Mucosa of descending colon (tissue), 3 donors: ENCODE results near the gene RPTOR. TPM values are rescaled to one million over a fixed set of nuclear protein-coding genes. Genes with fewer than 3 reads are reported as not detected.
A peak's percentile ranks its signal among the peaks of the same experiment; 100 is the strongest.
"Not testable (repeated sequence)": the region's sequence is repeated elsewhere in the genome, so short reads cannot be mapped to it uniquely, and the experiment has no call there.

Experiments used
- ATAC-seq: fragments of 200-7000 bp; cut with Tn5 transposase; one replicate; pipeline ENCODE4 v1.9.1; 2020; ENCODE audit warnings: mild to moderate bottlenecking, moderate library complexity
- DNase-seq, 3 donors: peaks; one replicate each; pipeline ENCODE4 v3.0.0-alpha.2; 2020
- H3K36me3 ChIP-seq: fragments of 200-600 bp; one replicate; pipeline ENCODE4 v1.8.0; 2021; ENCODE audit warnings: low read depth, mild to moderate bottlenecking
- H3K4me1 ChIP-seq: fragments of 200-600 bp; one replicate; pipeline ENCODE4 v1.8.0; 2021; ENCODE audit warnings: low read depth, mild to moderate bottlenecking
- H3K4me3 ChIP-seq: fragments of 200-600 bp; one replicate; pipeline ENCODE4 v1.8.0; 2021; ENCODE audit warnings: mild to moderate bottlenecking
- H3K9me3 ChIP-seq: fragments of 200-600 bp; one replicate; pipeline ENCODE4 v1.8.0; 2021; ENCODE audit warnings: mild to moderate bottlenecking
- intact Hi-C, 2 donors: fragments of 100-400 bp; cut with DNase I in 1 of 2; cut with micrococcal nuclease in 1 of 2; formaldehyde crosslinking; loops; one replicate each; pipeline versions ENCODE4 v1.11.0 to v1.11.1; 2022; cut with DNase I, micrococcal nuclease
- total RNA-seq, 3 donors: library from RNA; stranded (reverse); fragmentation: NEBNext Ultra II Directional in 2 of 3; extraction: Animal tissue kit (Norgen Biotek cat#: 25700) in 2 of 3; gene quantifications; one replicate each; pipeline versions ENCODE4 v1.2.1 to v1.2.4, GENCODE V29; 2021 to 2023
- TF ChIP-seq, protein P1 (sequence below): fragments of 200-600 bp; IDR thresholded peaks from one replicate; pipeline ENCODE4 v1.8.0; 2022; ENCODE audit warnings: antibody characterized with exemption, mild to moderate bottlenecking
- donor health status: DM: no; HTN: no; CAD: no; lungs with moderate emphysema.
- donor health status: DM: no; HTN: no; CAD: no.
- donor health status: DM: no; HTN: yes; CAD: no.

RPTOR gene
- total RNA-seq, 3 donors from 2014 or later, result 30.5 to 44.4 (median 37.2) TPM

DNA sequence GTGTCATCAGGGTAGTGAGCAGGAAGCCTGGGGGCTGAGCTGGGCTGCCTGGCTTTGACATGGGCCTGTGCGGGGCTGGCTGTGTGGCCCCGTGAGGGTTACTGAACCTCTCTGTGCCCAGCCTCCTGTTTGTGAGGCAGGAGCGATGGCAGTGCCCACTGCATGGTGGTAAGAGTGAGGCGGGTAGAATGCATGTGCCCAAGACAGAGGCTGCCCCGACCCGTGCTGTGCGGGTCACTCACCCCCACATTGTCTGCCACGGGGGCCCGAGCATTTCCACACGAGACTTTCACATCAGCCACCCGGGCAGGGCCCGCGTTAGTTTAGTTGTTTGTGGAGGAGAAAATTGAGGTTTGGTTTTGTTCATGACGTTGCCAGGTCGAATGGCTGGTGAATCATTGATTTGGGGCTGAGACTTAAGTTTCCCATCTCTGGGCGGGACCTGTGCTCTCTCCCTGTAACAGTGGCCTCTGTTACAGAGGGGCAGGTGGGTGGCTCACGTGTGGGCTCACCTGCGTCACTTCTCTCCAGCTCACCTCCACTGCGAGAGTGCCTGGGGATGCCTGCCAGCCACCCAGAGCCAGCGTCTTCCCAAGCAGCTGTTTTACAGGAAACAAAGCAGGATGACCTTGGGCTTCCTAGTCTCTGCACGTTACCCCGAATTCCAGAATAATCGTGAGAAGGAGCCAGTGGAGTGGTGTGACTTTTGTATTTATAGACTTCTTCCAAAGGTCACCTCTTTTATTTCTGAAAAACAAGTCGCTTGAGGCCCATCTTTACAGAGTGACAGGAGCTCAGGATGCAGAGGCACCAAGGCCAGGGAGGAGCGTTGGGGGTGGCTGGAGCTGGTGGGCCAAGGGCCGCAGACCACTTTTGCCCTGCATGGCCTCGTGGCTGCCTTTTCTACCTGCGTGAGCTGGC is 150.6 kb downstream of the RPTOR start:
- no peaks in the 10 kb centered on the region for H3K9me3 ChIP-seq
- TF ChIP-seq, protein P1, sequence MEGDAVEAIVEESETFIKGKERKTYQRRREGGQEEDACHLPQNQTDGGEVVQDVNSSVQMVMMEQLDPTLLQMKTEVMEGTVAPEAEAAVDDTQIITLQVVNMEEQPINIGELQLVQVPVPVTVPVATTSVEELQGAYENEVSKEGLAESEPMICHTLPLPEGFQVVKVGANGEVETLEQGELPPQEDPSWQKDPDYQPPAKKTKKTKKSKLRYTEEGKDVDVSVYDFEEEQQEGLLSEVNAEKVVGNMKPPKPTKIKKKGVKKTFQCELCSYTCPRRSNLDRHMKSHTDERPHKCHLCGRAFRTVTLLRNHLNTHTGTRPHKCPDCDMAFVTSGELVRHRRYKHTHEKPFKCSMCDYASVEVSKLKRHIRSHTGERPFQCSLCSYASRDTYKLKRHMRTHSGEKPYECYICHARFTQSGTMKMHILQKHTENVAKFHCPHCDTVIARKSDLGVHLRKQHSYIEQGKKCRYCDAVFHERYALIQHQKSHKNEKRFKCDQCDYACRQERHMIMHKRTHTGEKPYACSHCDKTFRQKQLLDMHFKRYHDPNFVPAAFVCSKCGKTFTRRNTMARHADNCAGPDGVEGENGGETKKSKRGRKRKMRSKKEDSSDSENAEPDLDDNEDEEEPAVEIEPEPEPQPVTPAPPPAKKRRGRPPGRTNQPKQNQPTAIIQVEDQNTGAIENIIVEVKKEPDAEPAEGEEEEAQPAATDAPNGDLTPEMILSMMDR, result no peak
- no peak for DNase-seq
- peaks cover 9% of the 10 kb centered on the region for H3K4me1 ChIP-seq
- intact Hi-C loops, result no loop called here
- H3K4me3 ChIP-seq, result no peak overlapping the region
- peak; percentile 72 for ATAC-seq
- no peaks in the 10 kb centered on the region for H3K36me3 ChIP-seq

GRCh38 chr17:80695979-80696378 is 151.3 kb downstream of the RPTOR start:
- TF ChIP-seq, protein P1, result no peak
- ATAC-seq, result no peak
- intact Hi-C loops, result no loop called here

DNA sequence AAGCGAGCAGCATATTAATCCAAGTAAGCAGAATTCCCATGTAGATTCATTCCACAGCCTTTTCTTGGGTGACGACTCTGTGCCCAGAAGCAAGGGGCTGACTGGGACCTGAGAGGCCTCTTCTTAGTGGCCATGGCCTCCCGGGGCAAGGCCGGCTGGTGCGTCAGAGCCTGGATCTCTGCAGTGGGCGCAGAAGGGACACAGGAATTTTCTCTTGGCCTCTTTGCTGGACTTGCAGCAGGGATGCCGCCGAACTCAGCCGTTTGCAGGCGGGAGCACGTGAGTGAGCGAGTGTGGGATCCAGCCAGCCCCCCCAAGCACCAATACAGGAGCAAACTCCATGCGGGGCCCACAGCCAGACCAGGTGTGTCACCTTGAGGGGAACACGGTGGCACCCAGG is 151.8 kb downstream of the RPTOR start:
- TF ChIP-seq, protein P1, result no peak
- no peak for ATAC-seq
- no peaks in the 10 kb centered on the region for H3K36me3 ChIP-seq
- peaks cover 9% of the 10 kb centered on the region for H3K4me1 ChIP-seq
- no peaks in the 10 kb centered on the region for H3K9me3 ChIP-seq
- no peak for DNase-seq
- no peak overlapping the region for H3K4me3 ChIP-seq
- intact Hi-C loops, result no loop called here

More at GRCh38 chr17:80695979-80696378, 151.3 kb downstream of the RPTOR start:
- H3K4me3 ChIP-seq, result no peak overlapping the region
- H3K9me3 ChIP-seq, result no peaks in the 10 kb centered on the region
- H3K4me1 ChIP-seq, result peaks cover 9% of the 10 kb centered on the region
- no peak for DNase-seq
- no peaks in the 10 kb centered on the region for H3K36me3 ChIP-seq

DNA sequence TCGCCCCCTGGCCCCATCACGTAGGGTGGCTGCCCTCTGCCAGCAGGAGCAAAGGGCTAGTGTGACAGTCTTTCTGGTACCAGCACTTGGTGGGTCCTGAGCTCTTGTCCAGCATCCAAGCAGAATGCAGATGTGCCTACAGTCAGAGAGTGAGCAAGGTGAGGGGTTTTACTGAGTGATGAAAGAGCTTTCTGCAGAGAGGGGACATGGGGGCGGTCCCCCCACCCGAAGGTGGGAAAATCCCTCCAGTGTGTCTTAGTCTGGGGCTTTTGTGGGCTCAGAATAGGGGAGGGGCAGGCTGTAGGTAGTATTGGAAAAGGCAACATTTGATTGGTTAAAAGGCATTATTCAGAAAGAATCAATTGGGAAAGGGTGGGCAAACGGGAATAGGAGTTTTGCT is 152.3 kb downstream of the RPTOR start:
- Histone ChIP-seq H3K9me3 (no peaks in the 10 kb centered on the region), H3K36me3 (no peaks in the 10 kb centered on the region), H3K4me3 (no peak overlapping the region), H3K4me1 (peaks cover 9% of the 10 kb centered on the region)
- ATAC-seq, result no peak
- DNase-seq, result no peak
- intact Hi-C loops, result no loop called here
- TF ChIP-seq, protein P1, result no peak

DNA sequence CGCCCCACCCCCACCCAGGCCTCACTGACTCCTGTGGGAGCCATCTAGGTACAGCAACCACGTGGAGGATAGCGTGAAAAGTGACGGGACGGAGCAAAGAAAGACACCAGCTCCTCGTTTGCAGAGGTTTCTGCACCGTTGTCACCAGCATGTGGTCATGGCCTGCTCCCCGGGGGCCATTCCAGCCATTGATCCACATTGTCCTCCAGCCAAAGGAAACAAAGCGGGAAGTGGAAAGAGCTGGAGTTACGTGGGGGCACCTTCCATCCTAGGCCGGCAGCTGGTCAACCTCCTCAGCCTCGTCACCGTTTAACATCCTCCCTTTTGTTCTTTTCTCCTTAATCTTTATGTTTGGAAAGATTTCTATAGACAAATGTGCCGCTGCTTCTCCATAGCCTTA is 153.7 kb downstream of the RPTOR start:
- peaks cover 9% of the 10 kb centered on the region for H3K4me1 ChIP-seq
- H3K36me3 ChIP-seq, result no peaks in the 10 kb centered on the region
- DNase-seq (no peak), ATAC-seq (no peak)
- intact Hi-C loops, result no loop called here
- TF ChIP-seq, protein P1, result no peak
- no peak overlapping the region for H3K4me3 ChIP-seq
- no peaks in the 10 kb centered on the region for H3K9me3 ChIP-seq

DNA sequence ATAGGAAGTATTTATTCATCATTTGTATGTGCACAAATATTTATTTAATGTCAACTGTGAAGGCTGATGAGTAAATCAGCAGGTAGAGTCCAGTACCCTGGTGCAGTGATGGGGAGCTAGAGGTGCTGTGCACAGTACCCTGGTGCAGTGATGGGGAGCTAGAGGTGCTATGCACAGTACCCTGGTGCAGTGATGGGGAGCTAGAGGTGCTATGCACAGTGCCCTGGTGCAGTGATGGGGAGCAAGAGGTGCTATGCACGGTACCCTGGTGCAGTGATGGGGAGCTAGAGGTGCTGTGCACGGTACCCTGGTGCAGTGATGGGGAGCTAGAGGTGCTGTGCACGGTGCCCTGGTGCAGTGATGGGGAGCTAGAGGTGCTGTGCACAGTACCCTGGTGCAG is 154.6 kb downstream of the RPTOR start:
- H3K4me3 ChIP-seq, intact Hi-C loops, H3K4me1 ChIP-seq, H3K9me3 ChIP-seq, DNase-seq, H3K36me3 ChIP-seq, ATAC-seq: not testable (repeated sequence)
